HG02981 (cell line): ENCODE results near the gene DYSF.

Source experiments
- ATAC-seq: cut with Tn5 transposase; IDR thresholded peaks from one replicate; pipeline ENCODE4 v1.9.1; 2021; ENCODE audit warnings: mild to moderate bottlenecking, moderate library complexity; ENCODE audit not compliant: unreplicated experiment

The DYSF gene

DNA sequence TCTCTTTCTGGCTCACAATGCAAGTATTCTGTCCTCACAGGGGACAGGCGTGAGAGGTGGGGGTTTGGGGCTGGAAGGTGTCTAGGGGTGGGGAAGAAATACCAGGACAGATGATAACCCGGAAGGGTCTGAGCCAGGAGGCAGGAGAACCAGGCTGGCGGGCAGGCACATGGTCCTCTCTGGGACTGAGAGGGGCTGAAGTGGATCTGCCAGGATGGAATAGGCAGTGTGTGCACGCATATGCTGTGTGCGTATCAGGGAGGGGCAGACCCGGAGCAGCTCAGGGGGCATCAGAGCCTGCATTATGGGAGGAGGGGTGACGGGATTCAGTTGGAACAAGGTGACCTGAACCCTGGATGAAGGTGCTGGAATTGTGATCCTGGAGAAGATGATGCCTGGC is 157.3 kb downstream of the DYSF start:
- no peak for ATAC-seq

DNA sequence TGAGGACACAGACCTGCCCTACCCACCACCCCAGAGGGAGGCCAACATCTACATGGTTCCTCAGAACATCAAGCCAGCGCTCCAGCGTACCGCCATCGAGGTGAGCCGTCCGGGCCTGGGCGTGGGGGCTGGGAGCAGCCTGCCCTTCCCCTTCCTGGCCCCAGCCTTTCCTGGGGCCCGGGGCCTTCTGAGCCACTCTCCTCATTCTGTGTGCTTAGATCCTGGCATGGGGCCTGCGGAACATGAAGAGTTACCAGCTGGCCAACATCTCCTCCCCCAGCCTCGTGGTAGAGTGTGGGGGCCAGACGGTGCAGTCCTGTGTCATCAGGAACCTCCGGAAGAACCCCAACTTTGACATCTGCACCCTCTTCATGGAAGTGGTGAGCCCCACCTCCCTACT is 157.9 kb downstream of the DYSF start:
- no peak for ATAC-seq

DNA sequence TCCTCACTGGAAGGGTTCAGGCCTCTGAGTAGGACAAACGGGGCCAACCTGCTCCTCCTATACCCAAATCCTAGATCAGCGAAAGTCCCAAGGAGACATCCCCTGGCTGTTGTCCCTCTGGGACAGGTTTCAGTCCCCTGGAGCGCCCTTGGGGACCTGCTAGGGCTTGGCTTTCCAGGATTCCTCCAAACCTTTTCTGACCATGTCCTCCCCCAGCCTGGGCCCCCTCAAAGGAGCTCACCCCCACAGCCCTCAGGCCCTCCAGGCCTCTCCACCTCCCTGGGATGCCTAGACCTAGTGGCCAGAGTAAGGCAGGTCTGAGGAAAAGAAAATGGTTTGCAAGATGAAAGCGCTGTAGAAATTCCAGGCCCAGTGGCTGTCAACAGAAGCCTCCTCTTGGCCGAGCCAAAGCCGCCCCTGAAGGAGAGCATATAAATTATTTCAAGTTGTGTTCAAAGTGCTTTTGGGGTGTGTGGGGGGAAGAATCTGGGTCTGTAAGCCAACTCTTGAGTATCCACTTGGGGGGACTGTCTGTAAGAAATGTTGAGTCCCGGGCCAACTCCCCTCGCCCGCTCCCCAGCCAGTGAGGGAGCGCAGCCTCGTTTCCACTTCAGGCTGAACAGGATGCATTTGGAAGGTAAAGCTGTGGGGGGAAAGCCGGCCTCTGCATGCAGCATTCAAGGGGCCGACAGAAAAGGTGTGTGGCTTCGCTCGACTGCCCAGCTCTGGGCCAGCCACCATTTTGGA is 158.6 kb downstream of the DYSF start:
- ATAC-seq, result no peak

GRCh38 chr2:71612581-71613402 is 159.4 kb downstream of the DYSF start:
- ATAC-seq, result no peak

GRCh38 chr2:71613403-71613952 is 160.1 kb downstream of the DYSF start:
- ATAC-seq, result no peak

- no peak for ATAC-seq
These were observed 160.9 kb downstream of the DYSF start for GRCh38 chr2:71613953-71614925.

- no peak for ATAC-seq
These were observed 161.8 kb downstream of the DYSF start for GRCh38 chr2:71614976-71615766.

- ATAC-seq, result no peak
These were observed 162.7 kb downstream of the DYSF start for GRCh38 chr2:71615767-71616730.

DNA sequence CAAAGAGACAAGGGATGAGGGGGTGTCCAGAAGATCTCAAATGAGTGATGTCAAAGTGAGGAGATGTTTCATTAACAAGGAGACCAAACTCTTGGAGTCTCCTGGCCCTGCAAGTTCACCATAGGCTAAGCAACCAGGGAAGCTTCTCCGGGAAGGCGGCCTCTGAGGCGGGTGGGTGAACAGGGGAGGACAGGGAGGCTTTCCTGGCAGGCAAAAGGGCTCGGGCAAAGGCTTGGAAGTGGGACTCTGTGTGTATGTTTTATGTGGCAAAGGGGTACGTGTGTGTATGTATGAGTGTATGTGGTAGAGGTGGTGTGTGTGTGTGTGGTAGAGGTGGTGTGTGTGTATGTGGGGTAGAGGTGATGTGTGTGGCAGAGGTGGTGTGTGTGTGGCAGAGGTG is 163.9 kb downstream of the DYSF start:
- no peak for ATAC-seq

DNA sequence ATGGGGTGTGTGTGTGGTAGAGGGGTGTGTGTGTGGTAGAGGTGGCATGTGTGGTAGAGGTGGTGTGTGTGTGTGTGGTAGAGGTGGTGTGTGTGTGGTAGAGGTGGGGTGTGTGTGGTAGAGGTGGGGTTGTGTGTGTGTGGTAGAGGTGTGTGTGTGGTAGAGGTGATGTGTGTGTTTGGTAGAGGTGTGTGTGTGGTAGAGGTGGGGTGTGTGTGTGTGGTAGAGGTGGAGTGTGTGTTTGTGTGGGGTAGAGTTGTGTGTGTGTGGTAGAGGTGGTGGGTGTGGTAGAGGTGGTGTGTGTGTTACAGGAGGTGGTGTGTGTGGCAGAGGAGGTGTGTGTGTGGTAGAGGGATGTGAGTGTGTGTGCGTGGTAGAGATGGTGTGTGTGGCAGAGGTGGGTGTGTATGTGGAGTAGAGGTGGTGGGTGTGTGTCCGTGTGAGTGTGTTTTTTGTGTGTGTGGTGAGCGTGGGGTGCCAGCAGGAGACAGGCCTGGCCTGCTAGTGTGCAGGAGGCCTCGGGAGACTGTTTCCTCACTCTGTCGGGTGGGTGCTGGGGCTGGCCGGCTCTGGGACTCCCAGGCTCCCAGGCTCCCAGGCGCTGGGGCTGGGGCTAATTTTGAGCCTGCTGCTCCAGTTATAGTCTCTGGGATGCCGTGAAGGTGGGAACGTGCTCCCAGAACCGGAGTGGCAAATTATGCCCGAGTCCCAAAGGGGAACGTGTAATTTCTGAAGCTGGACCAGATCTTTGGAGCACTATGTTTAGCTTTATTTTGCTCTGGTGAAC is 165.2 kb downstream of the DYSF start:
- ATAC-seq, result no peak

GRCh38 chr2:71619230-71619741 is 165.9 kb downstream of the DYSF start:
- ATAC-seq, result no peak

DNA sequence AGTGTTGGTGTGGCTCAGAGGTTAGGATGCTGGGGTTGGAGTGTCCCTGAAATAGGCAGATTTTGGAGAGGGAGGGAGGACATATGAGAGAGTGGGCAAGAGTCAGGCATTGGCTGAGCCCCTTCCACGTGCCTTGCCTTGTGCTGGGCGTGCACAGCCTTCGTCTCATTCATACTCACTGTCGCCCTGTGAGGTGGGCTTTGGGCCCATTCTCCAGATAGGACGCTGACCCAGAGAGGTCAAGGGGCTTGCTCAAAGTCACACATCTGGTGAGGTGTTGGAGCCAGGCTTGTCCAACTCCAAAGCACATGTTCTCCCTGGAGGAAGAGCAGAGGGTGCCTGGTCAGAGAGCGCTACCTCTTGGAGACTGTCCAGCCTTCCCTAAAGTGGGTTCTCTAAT is 166.8 kb downstream of the DYSF start:
- no peak for ATAC-seq

DNA sequence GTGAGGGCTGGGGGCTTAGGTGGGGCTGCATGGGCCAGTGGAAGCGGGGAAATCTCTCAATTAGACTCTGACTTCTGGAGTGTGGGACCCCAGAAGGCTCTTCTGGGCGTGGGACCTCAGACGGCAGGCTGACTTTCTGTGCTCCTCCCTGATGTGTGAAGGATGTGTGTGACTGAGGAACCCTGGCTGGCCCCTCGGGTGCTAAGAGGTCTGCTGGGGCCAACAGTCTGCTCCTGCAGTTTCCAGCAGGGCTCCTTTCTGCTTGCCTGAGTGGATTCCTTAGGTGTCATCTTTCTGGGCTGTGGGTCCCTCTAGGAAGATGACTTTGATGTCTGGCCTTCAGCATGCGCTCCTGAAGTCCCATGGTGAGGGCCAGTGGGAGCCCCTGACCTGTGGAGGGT is 167.5 kb downstream of the DYSF start:
- ATAC-seq, result no peak

DNA sequence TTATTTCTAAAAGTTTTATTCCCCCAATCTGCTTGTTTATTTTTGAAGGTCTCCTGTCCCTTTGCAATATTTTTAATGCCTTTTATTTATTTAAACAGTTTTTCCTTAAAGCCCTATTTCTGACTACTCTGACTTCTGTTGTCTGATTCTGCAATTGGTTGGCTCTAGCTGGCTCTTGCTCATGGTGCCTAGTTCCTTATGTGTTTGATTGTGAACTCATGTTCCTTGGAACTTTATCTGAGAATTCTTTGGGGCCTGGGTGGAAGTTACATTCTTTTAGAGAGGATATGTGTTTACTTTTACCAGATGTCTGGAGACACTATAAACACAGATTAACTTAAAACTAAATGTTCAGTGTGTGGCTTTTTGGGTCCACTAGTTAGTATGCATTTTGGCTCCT is 175.9 kb downstream of the DYSF start:
- ATAC-seq, result no peak

- ATAC-seq, result no peak
These were observed 176.6 kb downstream of the DYSF start for GRCh38 chr2:71629771-71630453.

- peak; percentile 66 for ATAC-seq
These were observed 177.3 kb downstream of the DYSF start for GRCh38 chr2:71630454-71631328.
